ENCODE results near the gene RAD18.

RAD18 gene

GRCh38 chr3:8980756-8981257 lies 17.5 kb upstream of the RAD18 start:
- TF ChIP-seq, protein P1, sequence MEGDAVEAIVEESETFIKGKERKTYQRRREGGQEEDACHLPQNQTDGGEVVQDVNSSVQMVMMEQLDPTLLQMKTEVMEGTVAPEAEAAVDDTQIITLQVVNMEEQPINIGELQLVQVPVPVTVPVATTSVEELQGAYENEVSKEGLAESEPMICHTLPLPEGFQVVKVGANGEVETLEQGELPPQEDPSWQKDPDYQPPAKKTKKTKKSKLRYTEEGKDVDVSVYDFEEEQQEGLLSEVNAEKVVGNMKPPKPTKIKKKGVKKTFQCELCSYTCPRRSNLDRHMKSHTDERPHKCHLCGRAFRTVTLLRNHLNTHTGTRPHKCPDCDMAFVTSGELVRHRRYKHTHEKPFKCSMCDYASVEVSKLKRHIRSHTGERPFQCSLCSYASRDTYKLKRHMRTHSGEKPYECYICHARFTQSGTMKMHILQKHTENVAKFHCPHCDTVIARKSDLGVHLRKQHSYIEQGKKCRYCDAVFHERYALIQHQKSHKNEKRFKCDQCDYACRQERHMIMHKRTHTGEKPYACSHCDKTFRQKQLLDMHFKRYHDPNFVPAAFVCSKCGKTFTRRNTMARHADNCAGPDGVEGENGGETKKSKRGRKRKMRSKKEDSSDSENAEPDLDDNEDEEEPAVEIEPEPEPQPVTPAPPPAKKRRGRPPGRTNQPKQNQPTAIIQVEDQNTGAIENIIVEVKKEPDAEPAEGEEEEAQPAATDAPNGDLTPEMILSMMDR (IDR thresholded peaks at IDR 0.05; ENCODE audit: control extremely low read depth, extremely low read depth, low read depth, missing control alignments): no peak
- no peak for DNase-seq (ENCODE audit: extremely low spot score)
- CTCF ChIA-PET: interaction anchor here (1.1 to 9.8 kb wide), 4 partner anchors 6 to 322 kb away, joined by 4 to 90 read pairs (median 8); no protein-coding TSS in a partner anchor
- POLR2A ChIA-PET: no interaction called here

DNA sequence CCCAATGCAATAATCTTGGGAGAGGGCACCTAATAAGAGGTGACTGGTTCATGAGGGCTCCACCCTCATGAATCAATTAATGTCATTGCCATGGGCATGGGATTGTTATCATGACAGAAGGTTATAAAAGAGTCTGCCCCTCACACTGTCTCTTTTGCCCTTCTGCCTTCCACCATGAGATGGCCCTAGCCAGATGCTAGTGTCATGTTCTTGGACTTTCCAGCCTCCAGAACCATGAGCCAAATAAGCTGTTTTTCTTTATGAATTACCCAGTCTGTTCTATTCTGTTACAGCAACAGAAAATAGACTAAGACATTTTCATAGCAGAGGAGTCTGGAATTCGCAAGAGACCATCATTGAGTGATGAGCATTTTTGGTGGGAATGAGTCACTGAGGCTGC lies 16.0 kb upstream of the RAD18 start:
- no peak for DNase-seq (ENCODE audit: extremely low spot score)
- POLR2A ChIA-PET: no interaction called here
- TF ChIP-seq, protein P1 (IDR thresholded peaks at IDR 0.05; ENCODE audit: control extremely low read depth, extremely low read depth, low read depth, missing control alignments): no peak
- CTCF ChIA-PET: interaction anchor here (1.1 to 9.8 kb wide), 3 partner anchors 8 to 323 kb away, joined by 3 to 90 read pairs (median 5); no protein-coding TSS in a partner anchor

DNA sequence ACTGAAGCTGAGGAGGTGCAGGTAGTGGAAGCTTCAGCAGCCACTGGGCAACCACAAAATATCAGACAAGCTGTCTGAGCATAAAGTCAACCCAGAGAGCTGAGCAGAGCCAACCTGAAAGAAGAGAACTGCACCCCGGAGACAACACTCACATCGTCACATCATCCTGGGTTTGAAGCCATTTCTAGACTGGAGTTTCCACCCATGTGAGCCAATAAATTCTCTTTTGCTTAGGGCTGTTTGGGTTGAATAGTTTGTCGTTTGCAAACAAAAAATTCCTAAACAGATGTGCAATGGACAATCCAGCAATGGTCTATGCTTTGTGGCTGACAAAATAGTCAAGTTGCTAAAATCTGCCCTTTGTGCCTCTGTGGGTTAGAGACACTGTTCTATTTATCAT lies 15.3 kb upstream of the RAD18 start:
- TF ChIP-seq, protein P1 (IDR thresholded peaks at IDR 0.05; ENCODE audit: control extremely low read depth, extremely low read depth, low read depth, missing control alignments): no peak
- ChIA-PET CTCF (interaction anchor here (1.1 to 9.8 kb wide), 5 partner anchors 9 to 325 kb away, joined by 3 to 90 read pairs (median 5); no protein-coding TSS in a partner anchor), POLR2A (no interaction called here)
- no peak for DNase-seq (ENCODE audit: extremely low spot score)

DNA sequence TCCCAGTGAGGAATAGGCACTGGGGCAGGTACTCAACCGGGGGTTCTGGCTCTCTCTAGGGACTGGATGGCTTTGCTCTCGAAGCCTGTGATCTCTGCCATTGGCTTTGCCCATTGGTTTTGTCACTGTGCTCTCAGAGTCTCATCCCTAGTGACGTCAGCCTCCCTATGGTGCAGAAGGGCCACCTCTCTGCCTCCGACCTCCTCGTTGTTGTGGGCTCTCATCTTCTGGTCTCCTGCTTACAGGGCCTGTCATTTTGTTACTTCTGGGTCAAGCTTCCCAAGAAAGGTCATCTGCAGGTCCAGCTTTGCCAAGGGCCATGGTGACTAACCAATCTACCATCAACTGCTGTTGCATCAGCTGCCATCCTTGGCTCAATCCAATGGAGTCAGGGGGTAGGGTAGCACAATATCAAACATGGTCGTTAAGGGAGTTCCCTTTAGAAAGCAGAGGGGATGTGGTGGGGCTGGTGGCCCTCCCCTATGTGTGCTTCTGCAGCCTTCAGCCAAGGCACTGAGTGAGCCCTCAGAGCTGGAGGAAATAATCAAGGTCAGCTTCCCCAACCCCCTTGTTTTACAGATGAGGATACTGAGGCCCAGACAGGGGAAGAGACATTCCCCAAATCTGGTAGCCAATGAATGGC lies 13.4 kb upstream of the RAD18 start:
- CTCF ChIA-PET: interaction anchor here (9.8 to 11.3 kb wide), 2 partner anchors 11 to 325 kb away, joined by 90 to 142 read pairs; no protein-coding TSS in a partner anchor
- POLR2A ChIA-PET: no interaction called here
- no peak for DNase-seq (ENCODE audit: extremely low spot score)
- TF ChIP-seq, protein P1 (IDR thresholded peaks at IDR 0.05; ENCODE audit: control extremely low read depth, extremely low read depth, low read depth, missing control alignments): no peak

DNA sequence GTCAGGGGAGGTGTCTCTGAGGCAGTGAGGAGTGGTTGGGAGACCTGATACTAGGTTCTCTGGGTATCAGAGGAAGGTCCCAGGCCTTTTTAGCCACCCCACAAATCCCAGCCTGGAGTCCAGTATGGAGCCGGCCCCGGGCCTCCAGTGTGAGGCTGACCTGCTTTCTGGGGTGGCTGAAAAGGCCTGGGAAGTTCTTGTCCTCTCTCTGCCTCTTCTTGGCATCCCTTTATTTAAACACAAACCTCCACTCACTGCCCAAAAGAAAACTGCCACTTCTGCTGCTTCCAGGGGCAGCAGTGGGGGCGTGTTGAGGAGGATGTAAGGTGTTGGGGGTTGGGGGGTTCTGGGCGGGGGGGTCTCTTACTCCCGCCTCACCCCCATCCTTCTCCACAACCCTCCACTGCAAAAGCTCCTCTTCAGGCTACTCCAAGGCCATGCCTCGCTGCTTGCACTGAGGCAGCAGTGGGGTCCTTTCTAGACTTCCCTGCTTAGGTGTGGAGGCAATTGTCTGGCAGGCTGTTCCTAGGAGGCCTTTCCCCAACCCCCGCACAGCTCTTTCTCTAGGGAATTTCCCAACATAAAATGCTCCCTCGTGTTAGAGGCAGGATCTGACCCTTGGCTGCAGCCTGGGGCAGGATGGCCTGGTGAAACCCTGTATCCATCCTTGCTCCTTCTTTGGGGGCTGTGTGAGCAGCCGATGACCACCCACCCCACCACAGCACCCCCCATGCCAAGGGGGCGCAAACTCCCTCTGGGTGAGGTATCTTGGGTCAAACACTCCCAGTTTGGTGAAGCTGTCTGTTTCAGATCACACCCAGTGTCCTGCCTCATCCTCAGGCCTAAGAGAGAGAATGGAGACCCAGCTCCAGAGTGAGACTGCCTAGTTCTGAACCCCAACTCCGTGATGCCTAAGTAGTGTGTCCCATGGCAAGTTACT lies 12.1 kb upstream of the RAD18 start:
- no peak for DNase-seq (ENCODE audit: extremely low spot score)
- ChIA-PET CTCF (interaction anchor here (1.6 to 11.3 kb wide), 4 partner anchors 9 to 327 kb away, joined by 3 to 142 read pairs (median 48); no protein-coding TSS in a partner anchor), POLR2A (no interaction called here)
- TF ChIP-seq, protein P1 (IDR thresholded peaks at IDR 0.05; ENCODE audit: control extremely low read depth, extremely low read depth, low read depth, missing control alignments): no peak

GRCh38 chr3:8974458-8974857 lies 11.2 kb upstream of the RAD18 start:
- ChIA-PET CTCF (interaction anchor here (1.6 to 11.3 kb wide), 4 partner anchors 10 to 328 kb away, joined by 3 to 142 read pairs (median 48); no protein-coding TSS in a partner anchor), POLR2A (no interaction called here)
- TF ChIP-seq, protein P1 (IDR thresholded peaks at IDR 0.05; ENCODE audit: control extremely low read depth, extremely low read depth, low read depth, missing control alignments): no peak
- DNase-seq (ENCODE audit: extremely low spot score): no peak
